H1 (cell line): ENCODE measurements around the gene HLA-DRB1. TPM values are rescaled to one million over a fixed set of nuclear protein-coding genes. Genes with fewer than 3 reads are reported as not detected.

ENCODE experiments used
- CTCF ChIA-PET: fragments of 300-600 bp; sonication (Branson Sonifier 250); formaldehyde crosslinking; loops from one replicate; lab custom pipeline; 2021; ENCODE audit not compliant: partially characterized antibody; lab: Charles Lee
- POLR2A ChIA-PET: fragments of 300-600 bp; sonication (Branson Sonifier 250); formaldehyde crosslinking; loops from one replicate; lab custom pipeline; 2021; ENCODE audit warnings: inconsistent platforms; ENCODE audit not compliant: partially characterized antibody; lab: Charles Lee
- DNase-seq, 2 experiments: peaks; one replicate each; pipeline versions ENCODE4 v3.0.0 to v3.0.0-alpha.2; 2010 to 2022; ENCODE audit warnings: low spot score in 2 of 2, low read depth in 1 of 2, mixed read lengths in 1 of 2
- FAIRE-seq: peaks from 2 replicates; lab custom pipeline; 2011; peaks lifted over from hg19 to GRCh38; lab: Jason Lieb, UNC
- H2AFZ ChIP-seq: 2 replicates; pipeline ENCODE4 v1.8.1; 2012; ENCODE audit warnings: low read length, inconsistent platforms
- H2AK5ac ChIP-seq: 2 replicates; pipeline ENCODE4 v1.6.1; 2013; ENCODE audit warnings: low read depth, low read length
- H2BK120ac ChIP-seq: replicated peaks from 2 replicates; pipeline ENCODE3; 2013; ENCODE audit warnings: low read depth, low read length, inconsistent platforms
- H2BK12ac ChIP-seq: 2 replicates; pipeline ENCODE4 v1.6.1; 2013; ENCODE audit warnings: low read depth, low read length
- H2BK15ac ChIP-seq: 2 replicates; pipeline ENCODE4 v1.6.1; 2013; ENCODE audit warnings: low read length
- H2BK20ac ChIP-seq: 2 replicates; pipeline ENCODE4 v1.6.1; 2013; ENCODE audit warnings: low read length
- H2BK5ac ChIP-seq: 2 replicates; pipeline ENCODE4 v1.6.1; 2013; ENCODE audit warnings: low read depth, low read length
- H3K14ac ChIP-seq: 2 replicates; pipeline ENCODE4 v1.6.1; 2013; ENCODE audit warnings: inconsistent platforms; ENCODE audit not compliant: insufficient read length
- H3K18ac ChIP-seq: 2 replicates; pipeline ENCODE4 v1.6.1; 2013; ENCODE audit warnings: low read length; ENCODE audit errors: extremely low read depth
- H3K23ac ChIP-seq: 2 replicates; pipeline ENCODE4 v1.6.1; 2013; ENCODE audit warnings: inconsistent platforms; ENCODE audit not compliant: insufficient read length
- H3K23me2 ChIP-seq: 2 replicates; pipeline ENCODE4 v1.6.1; 2013; ENCODE audit warnings: low read depth, low read length
- H3K27ac ChIP-seq: 2 replicates; pipeline ENCODE4 v1.6.1; 2011; ENCODE audit warnings: low read depth, low read length, inconsistent platforms
- H3K27me3 ChIP-seq, 4 experiments: replicated peaks in 1 of 4; 1 replicate in 1 of 4; 2 replicates in 3 of 4; pipeline versions ENCODE4 v1.6.1 to v1.8.1; 2011 to 2013; ENCODE audit warnings: low read length in 3 of 4, mild to moderate bottlenecking in 3 of 4, inconsistent platforms in 2 of 4, mixed read lengths in 2 of 4, moderate library complexity in 1 of 4; ENCODE audit not compliant: control insufficient read depth in 3 of 4, insufficient read depth in 3 of 4; ENCODE audit errors: extremely low read depth in 1 of 4
- H3K36me3 ChIP-seq, 4 experiments: 2 replicates each; pipeline versions ENCODE4 v1.6.1 to v1.8.1; 2011 to 2013; ENCODE audit warnings: mild to moderate bottlenecking in 4 of 4, low read length in 3 of 4, moderate library complexity in 2 of 4, control low read depth in 1 of 4, inconsistent platforms in 1 of 4; ENCODE audit not compliant: insufficient read depth in 4 of 4, control insufficient read depth in 2 of 4
- H3K4ac ChIP-seq: replicated peaks from 2 replicates; pipeline ENCODE3; 2013; ENCODE audit warnings: low read length, low read depth, mixed read lengths, inconsistent platforms; ENCODE audit not compliant: insufficient read length
- H3K4me1 ChIP-seq, 4 experiments: replicated peaks in 1 of 4; 1 replicate in 1 of 4; 2 replicates in 3 of 4; pipeline versions ENCODE4 v1.6.1 to v1.8.1; 2011 to 2013; ENCODE audit warnings: low read length in 3 of 4, inconsistent platforms in 2 of 4, mixed read lengths in 1 of 4; ENCODE audit not compliant: insufficient read depth in 4 of 4, control insufficient read depth in 3 of 4
- H3K4me2 ChIP-seq, 2 experiments: 2 replicates each; pipeline versions ENCODE4 v1.6.1 to v1.8.1; 2011 to 2013; ENCODE audit warnings: low read depth in 2 of 2, low read length in 2 of 2, control low read depth in 1 of 2, inconsistent platforms in 1 of 2, mild to moderate bottlenecking in 1 of 2; ENCODE audit not compliant: insufficient read depth in 1 of 2
- H3K4me3 ChIP-seq, 4 experiments: fragments of 200-600, 300-600 bp in 1 of 4; sonication (generic), shearing (Covaris generic), sonication (Bioruptor Twin) in 1 of 4; 2 replicates each; pipeline versions ENCODE4 v1.5.1 to v1.8.1; 2011 to 2016; ENCODE audit warnings: low read length in 4 of 4, low read depth in 3 of 4, control low read depth in 2 of 4, inconsistent platforms in 2 of 4, mild to moderate bottlenecking in 2 of 4, mixed read lengths in 1 of 4, moderate library complexity in 1 of 4; ENCODE audit not compliant: insufficient read depth in 2 of 4; ENCODE audit errors: extremely low read depth in 1 of 4
- H3K56ac ChIP-seq: replicated peaks from 2 replicates; pipeline ENCODE3; 2013; ENCODE audit warnings: low read depth, mild to moderate bottlenecking, mixed read lengths, low read length, inconsistent platforms; ENCODE audit not compliant: insufficient read length
- H3K79me1 ChIP-seq: 2 replicates; pipeline ENCODE4 v1.6.1; 2013; ENCODE audit warnings: low read depth, low read length, control low read depth
- H3K79me2 ChIP-seq, 2 experiments: 2 replicates each; pipeline versions ENCODE4 v1.6.1 to v1.8.1; 2012 to 2013; ENCODE audit warnings: low read length in 2 of 2, mild to moderate bottlenecking in 2 of 2, inconsistent platforms in 1 of 2; ENCODE audit not compliant: insufficient read depth in 2 of 2, control insufficient read depth in 1 of 2
- H3K9ac ChIP-seq, 4 experiments: replicated peaks in 1 of 4; 1 replicate in 1 of 4; 2 replicates in 3 of 4; pipeline versions ENCODE4 v1.6.1 to v1.8.1; 2011 to 2013; ENCODE audit warnings: low read depth in 3 of 4, low read length in 3 of 4, control low read depth in 2 of 4, mild to moderate bottlenecking in 2 of 4, moderate library complexity in 2 of 4, inconsistent platforms in 1 of 4; ENCODE audit errors: extremely low read depth in 1 of 4
- H3K9me3 ChIP-seq, 2 experiments: 2 replicates each; pipeline versions ENCODE4 v1.6.1 to v1.8.1; 2012 to 2013; ENCODE audit warnings: mild to moderate bottlenecking in 2 of 2, moderate library complexity in 2 of 2, control low read depth in 1 of 2, inconsistent platforms in 1 of 2, low read depth in 1 of 2, low read length in 1 of 2, mixed read lengths in 1 of 2; ENCODE audit not compliant: insufficient read depth in 2 of 2
- H4K20me1 ChIP-seq, 2 experiments: replicated peaks in 1 of 2; 2 replicates each; pipeline versions ENCODE3 to v1.8.1; 2011 to 2013; ENCODE audit warnings: inconsistent platforms in 2 of 2, low read length in 2 of 2, mild to moderate bottlenecking in 1 of 2; ENCODE audit not compliant: insufficient read depth in 2 of 2, control insufficient read depth in 1 of 2
- H4K5ac ChIP-seq: 2 replicates; pipeline ENCODE4 v1.6.1; 2013; ENCODE audit warnings: low read length, low read depth, mixed read lengths, inconsistent platforms; ENCODE audit not compliant: insufficient read length
- H4K8ac ChIP-seq: 2 replicates; pipeline ENCODE4 v1.8.0; 2013; ENCODE audit warnings: mild to moderate bottlenecking, moderate library complexity, low read length, inconsistent platforms; ENCODE audit not compliant: insufficient read depth; ENCODE audit errors: extremely low read depth
- H4K91ac ChIP-seq: replicated peaks from 2 replicates; pipeline ENCODE3; 2013; ENCODE audit warnings: low read length, mixed read lengths, inconsistent platforms; ENCODE audit not compliant: insufficient read length
- BACH1 ChIP-seq: IDR thresholded peaks from 2 replicates; pipeline ENCODE4 v1.6.1; 2012; ENCODE audit warnings: low read length, improper control_type of control experiment
- CEBPB ChIP-seq: IDR thresholded peaks from 2 replicates; pipeline ENCODE4 v1.6.1; 2012; ENCODE audit warnings: low read depth, low read length
- EGR1 ChIP-seq: IDR thresholded peaks from 2 replicates; pipeline ENCODE4 v1.6.1; 2011; ENCODE audit warnings: low read depth, low read length, borderline replicate concordance
- GABPA ChIP-seq: IDR thresholded peaks from 2 replicates; pipeline ENCODE4 v1.6.1; 2011; ENCODE audit warnings: mild to moderate bottlenecking, low read length, moderate library complexity, borderline replicate concordance; ENCODE audit not compliant: insufficient read depth
- SRF ChIP-seq: IDR thresholded peaks from 2 replicates; pipeline ENCODE4 v1.6.1; 2011; ENCODE audit warnings: mild to moderate bottlenecking, low read depth, low read length, moderate library complexity
- polyA plus RNA-seq, 7 experiments: library from polyadenylated mRNA; depleted of rRNA in 3 of 7; stranded (reverse) in 5 of 7; unstranded in 2 of 7; fragments of >200 nt in 5 of 7; fragments of 200-250 nt in 2 of 7; gene quantifications; 1 replicate in 5 of 7; 2 replicates in 1 of 7; 4 replicates in 1 of 7; pipeline versions ENCODE4 v1.2.1 to v1.2.3, GENCODE V29; 2011 to 2013; ENCODE audit warnings: missing spikeins in 2 of 7, mixed read lengths in 2 of 7
- total RNA-seq: library from RNA; stranded (reverse); fragmentation: NEBNext Ultra II Directional; extraction: Animal tissue kit (Norgen Biotek cat#: 25700); gene quantifications from 2 replicates; pipeline ENCODE4 v1.2.1, GENCODE V29; 2021
- TF ChIP-seq, protein P1 (sequence below): IDR thresholded peaks from 2 replicates; pipeline ENCODE4 v1.6.1; 2012; ENCODE audit warnings: inconsistent platforms

HLA-DRB1 gene
- total and polyA plus RNA-seq, 2 of the 8 experiments (the other 6 are each of a cell fraction or from before 2014, with no cell fraction given): 6.7 to 7.5 TPM

DNA sequence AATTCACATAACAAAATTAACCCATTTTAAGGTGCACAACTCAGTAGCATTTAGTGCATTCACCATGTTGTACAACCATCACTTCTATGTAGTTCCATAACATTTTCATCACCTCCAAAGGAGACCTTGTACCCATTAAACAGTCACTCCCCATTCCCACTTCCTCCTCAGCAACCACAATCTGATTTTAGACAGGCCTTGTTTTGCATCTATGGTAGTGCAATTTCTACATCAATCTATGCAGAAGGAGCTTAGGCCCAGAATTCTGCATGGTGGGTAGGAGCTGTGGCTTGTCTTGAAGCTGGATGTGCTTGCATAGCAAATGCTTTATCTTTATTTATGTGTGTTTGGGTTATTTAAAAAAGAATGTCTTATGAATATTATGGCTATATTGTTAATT, 34.0 kb upstream of the HLA-DRB1 start:
- CTCF ChIA-PET: interaction anchor here (0.6 kb wide), 1 partner anchor 161 kb away, joined by 3 read pairs; no protein-coding TSS in a partner anchor
- POLR2A ChIA-PET: no interaction called here
- TF ChIP-seq GABPA: no peak
- TF ChIP-seq EGR1: no peak
- no peak for TF ChIP-seq CEBPB
- no peak for TF ChIP-seq SRF
- TF ChIP-seq, protein P1, sequence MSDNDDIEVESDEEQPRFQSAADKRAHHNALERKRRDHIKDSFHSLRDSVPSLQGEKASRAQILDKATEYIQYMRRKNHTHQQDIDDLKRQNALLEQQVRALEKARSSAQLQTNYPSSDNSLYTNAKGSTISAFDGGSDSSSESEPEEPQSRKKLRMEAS: no peak
- TF ChIP-seq BACH1: no peak
- Histone ChIP-seq H3K79me1 (no peaks in the 10 kb centered on the region), H2BK5ac (no peak overlapping the region), H3K14ac (no peak overlapping the region), H3K56ac (no peak overlapping the region), H4K8ac (no peak overlapping the region), H3K23ac (no peak overlapping the region), H3K4me1 (no peaks in the 10 kb centered on the region), H2AK5ac (no peak overlapping the region), H3K9me3 (no peaks in the 10 kb centered on the region), H3K4me2 (no peak overlapping the region), H2BK15ac (no peak overlapping the region), H2BK12ac (no peak overlapping the region), H3K4ac (no peak overlapping the region), H3K4me3 (no peak overlapping the region), H3K36me3 (no peaks in the 10 kb centered on the region), H2BK120ac (no peak overlapping the region), H2BK20ac (no peak overlapping the region), H4K5ac (no peak overlapping the region), H4K91ac (no peak overlapping the region), H3K23me2 (no peaks in the 10 kb centered on the region), H4K20me1 (no peaks in the 10 kb centered on the region), H3K18ac (no peak overlapping the region), H2AFZ (no peak overlapping the region), H3K9ac (no peak overlapping the region), H3K79me2 (no peaks in the 10 kb centered on the region), H3K27ac (no peak overlapping the region), H3K27me3 (no peaks in the 10 kb centered on the region)
- FAIRE-seq (no peak), DNase-seq (no peak)
